Prostate gland (tissue), 2 donors: ENCODE results near the gene SLCO2B1.

Source experiments
- POLR2AphosphoS5 ChIP-seq: sonication (generic); formaldehyde crosslinking; IDR thresholded peaks from one replicate; pipeline ENCODE4 v1.6.1; 2017; ENCODE audit warnings: antibody characterized with exemption
- TF ChIP-seq, protein P1 (sequence below), 4 experiments: fragments of 200-600 bp in 2 of 4; fragments of 450-650 bp in 2 of 4; sonication (generic) in 2 of 4; IDR thresholded peaks; 1 replicate in 3 of 4; 2 replicates in 1 of 4; pipeline ENCODE4 v1.5.1; 2016 to 2019; ENCODE audit warnings: antibody characterized with exemption in 4 of 4, mild to moderate bottlenecking in 2 of 4, moderate library complexity in 2 of 4

DNA sequence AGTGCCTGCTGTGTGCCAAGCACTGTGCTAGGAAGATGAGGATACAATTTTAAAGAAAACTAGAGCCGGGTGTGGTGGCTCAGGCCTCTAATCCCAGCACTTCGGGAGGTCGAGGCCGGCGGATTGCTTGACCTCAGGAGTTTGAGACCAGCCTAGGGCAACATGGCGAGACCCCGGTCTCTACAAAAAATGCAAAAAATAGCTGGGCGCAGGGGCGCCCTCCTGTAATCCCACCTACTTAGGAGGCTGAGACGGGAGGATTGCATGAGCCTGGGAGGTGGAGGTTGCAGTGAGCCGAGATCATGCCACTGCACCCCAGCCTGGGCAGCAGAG lies 98.0 kb downstream of the SLCO2B1 start:
- TF ChIP-seq, protein P1, sequence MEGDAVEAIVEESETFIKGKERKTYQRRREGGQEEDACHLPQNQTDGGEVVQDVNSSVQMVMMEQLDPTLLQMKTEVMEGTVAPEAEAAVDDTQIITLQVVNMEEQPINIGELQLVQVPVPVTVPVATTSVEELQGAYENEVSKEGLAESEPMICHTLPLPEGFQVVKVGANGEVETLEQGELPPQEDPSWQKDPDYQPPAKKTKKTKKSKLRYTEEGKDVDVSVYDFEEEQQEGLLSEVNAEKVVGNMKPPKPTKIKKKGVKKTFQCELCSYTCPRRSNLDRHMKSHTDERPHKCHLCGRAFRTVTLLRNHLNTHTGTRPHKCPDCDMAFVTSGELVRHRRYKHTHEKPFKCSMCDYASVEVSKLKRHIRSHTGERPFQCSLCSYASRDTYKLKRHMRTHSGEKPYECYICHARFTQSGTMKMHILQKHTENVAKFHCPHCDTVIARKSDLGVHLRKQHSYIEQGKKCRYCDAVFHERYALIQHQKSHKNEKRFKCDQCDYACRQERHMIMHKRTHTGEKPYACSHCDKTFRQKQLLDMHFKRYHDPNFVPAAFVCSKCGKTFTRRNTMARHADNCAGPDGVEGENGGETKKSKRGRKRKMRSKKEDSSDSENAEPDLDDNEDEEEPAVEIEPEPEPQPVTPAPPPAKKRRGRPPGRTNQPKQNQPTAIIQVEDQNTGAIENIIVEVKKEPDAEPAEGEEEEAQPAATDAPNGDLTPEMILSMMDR (IDR thresholded peaks at IDR 0.05) = no peak
- no peak for TF ChIP-seq POLR2AphosphoS5
